ENCODE data around the gene TMCO4.

DNA sequence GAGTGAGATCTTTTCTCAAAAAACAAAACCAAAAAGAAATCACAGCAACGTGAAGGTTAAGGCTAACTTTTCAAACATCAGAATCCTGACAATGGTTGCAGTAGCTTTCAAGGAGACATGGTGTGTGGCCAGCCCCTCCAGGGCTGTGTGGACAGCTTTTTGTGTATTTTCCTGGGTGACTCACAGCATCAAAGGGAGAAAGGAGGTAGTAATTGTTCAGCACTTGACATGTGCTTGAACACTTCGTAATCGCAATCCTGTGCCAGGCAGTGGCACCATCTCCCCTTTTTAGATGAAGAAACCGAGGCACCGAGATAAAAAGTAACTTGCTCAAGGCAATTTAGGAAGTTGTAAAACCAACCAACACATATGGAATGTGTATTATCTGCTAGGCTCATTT is 145.3 kb downstream of the TMCO4 start:
- no peak for TF ChIP-seq FOS (IDR thresholded peaks at IDR 0.05; ENCODE audit: borderline replicate concordance, insufficient read depth, low read length)
- TF ChIP-seq POLR2A (IDR thresholded peaks at IDR 0.05; ENCODE audit: low read depth, low read length), result no peak
- no peak for TF ChIP-seq CTCF (IDR thresholded peaks at IDR 0.05; ENCODE audit: extremely low read depth in 1 of 2, insufficient read depth in 1 of 2, low read depth in 1 of 2, low read length in 2 of 2)
- no peak for TF ChIP-seq EZH2 (IDR thresholded peaks at IDR 0.05; ENCODE audit: borderline replicate concordance, low read depth, low read length, severe bottlenecking)
- TF ChIP-seq POLR2AphosphoS5 (IDR thresholded peaks at IDR 0.05; ENCODE audit: insufficient read depth, low read depth, low read length), result no peak
